Activated naive CD8-positive, alpha-beta T cell treated with anti-CD3 and anti-CD28 coated beads, Interleukin-2, amount 10 ng/mL, durations not matched to agents 7 days and 5 days (primary cell): ENCODE data around the gene WWOX. TPM values are rescaled to one million over a fixed set of nuclear protein-coding genes. Genes with fewer than 3 reads are reported as not detected.

Experiments used
- ATAC-seq: fragments of 150-1000 bp; cut with Tn5 transposase; one replicate; pipeline ENCODE4 v1.10.0; 2021; ENCODE audit warnings: low read depth, moderate library complexity
- POLR2A ChIA-PET: fragments of 350-600 bp; sonication (Branson Sonifier 250); formaldehyde crosslinking; loops from one replicate; lab custom pipeline; 2021; ENCODE audit warnings: antibody characterized with exemption; lab: Charles Lee
- DNase-seq: peaks from one replicate; pipeline ENCODE4 v3.0.0; 2021
- H3K27ac Mint-ChIP-seq: one replicate; pipeline ENCODE4 v1.8.0; 2022; ENCODE audit warnings: mild to moderate bottlenecking, mixed read lengths
- H3K27me3 Mint-ChIP-seq: one replicate; pipeline ENCODE4 v1.8.0; 2022; ENCODE audit warnings: mild to moderate bottlenecking, moderate library complexity, mixed read lengths
- H3K36me3 Mint-ChIP-seq: one replicate; pipeline ENCODE4 v1.8.0; 2021; ENCODE audit warnings: mild to moderate bottlenecking, mixed read lengths
- H3K4me1 Mint-ChIP-seq: one replicate; pipeline ENCODE4 v1.8.0; 2021; ENCODE audit warnings: mixed read lengths
- H3K4me3 Mint-ChIP-seq: one replicate; pipeline ENCODE4 v1.8.0; 2022; ENCODE audit warnings: mild to moderate bottlenecking, moderate library complexity, mixed read lengths
- H3K9me3 Mint-ChIP-seq: one replicate; pipeline ENCODE4 v1.8.0; 2021; ENCODE audit warnings: mixed read lengths
- total RNA-seq, 2 experiments: library from RNA; stranded (reverse); gene quantifications; one replicate each; pipeline ENCODE4 v1.2.3, GENCODE V29; 2021

Gene WWOX
- total RNA-seq, 2 experiments from 2014 or later = 26.8 to 27.7 TPM

- Mint-ChIP-seq H3K36me3 (no peaks in the 10 kb centered on the region), H3K27me3 (no peaks in the 10 kb centered on the region), H3K27ac (no peak overlapping the region), H3K4me1 (no peaks in the 10 kb centered on the region), H3K4me3 (no peak overlapping the region), H3K9me3 (peaks cover 5% of the 10 kb centered on the region)
- DNase-seq (no peak), ATAC-seq (no peak)
- POLR2A ChIA-PET = no interaction called here
Observed at GRCh38 chr16:78290395-78290794, 190.9 kb downstream of the WWOX start.

- H3K9me3 Mint-ChIP-seq = peaks cover 5% of the 10 kb centered on the region
- DNase-seq = no peak
- H3K36me3 Mint-ChIP-seq = no peaks in the 10 kb centered on the region
- H3K4me3 Mint-ChIP-seq = no peak overlapping the region
- no peak overlapping the region for H3K27ac Mint-ChIP-seq
- H3K27me3 Mint-ChIP-seq = no peaks in the 10 kb centered on the region
- H3K4me1 Mint-ChIP-seq = no peaks in the 10 kb centered on the region
- POLR2A ChIA-PET = no interaction called here
- ATAC-seq = no peak
Observed at GRCh38 chr16:78290872-78291591, 191.6 kb downstream of the WWOX start.

GRCh38 chr16:78291604-78292003 lies 192.2 kb downstream of the WWOX start:
- ATAC-seq (no peak), DNase-seq (no peak)
- Mint-ChIP-seq H3K4me3 (no peak overlapping the region), H3K36me3 (no peaks in the 10 kb centered on the region), H3K9me3 (peaks cover 5% of the 10 kb centered on the region), H3K27ac (no peak overlapping the region), H3K4me1 (no peaks in the 10 kb centered on the region), H3K27me3 (no peaks in the 10 kb centered on the region)
- POLR2A ChIA-PET = no interaction called here

GRCh38 chr16:78292086-78292843 lies 192.8 kb downstream of the WWOX start:
- H3K4me1 Mint-ChIP-seq = no peaks in the 10 kb centered on the region
- no peaks in the 10 kb centered on the region for H3K36me3 Mint-ChIP-seq
- no peak for ATAC-seq
- DNase-seq = no peak
- POLR2A ChIA-PET = no interaction called here
- no peak overlapping the region for H3K4me3 Mint-ChIP-seq
- no peak overlapping the region for H3K27ac Mint-ChIP-seq
- no peaks in the 10 kb centered on the region for H3K27me3 Mint-ChIP-seq
- peaks cover 5% of the 10 kb centered on the region for H3K9me3 Mint-ChIP-seq

- Mint-ChIP-seq H3K36me3 (no peaks in the 10 kb centered on the region), H3K4me1 (no peaks in the 10 kb centered on the region), H3K4me3 (no peak overlapping the region), H3K27ac (no peak overlapping the region), H3K9me3 (peaks cover 7% of the 10 kb centered on the region), H3K27me3 (no peaks in the 10 kb centered on the region)
- DNase-seq (no peak), ATAC-seq (no peak)
- POLR2A ChIA-PET = no interaction called here
Observed at GRCh38 chr16:78292844-78293380, 193.5 kb downstream of the WWOX start.

- no peak for DNase-seq
- Mint-ChIP-seq H3K27ac (no peak overlapping the region), H3K4me1 (no peaks in the 10 kb centered on the region), H3K27me3 (no peaks in the 10 kb centered on the region), H3K9me3 (peaks cover 9% of the 10 kb centered on the region), H3K36me3 (no peaks in the 10 kb centered on the region), H3K4me3 (no peak overlapping the region)
- POLR2A ChIA-PET = no interaction called here
- no peak for ATAC-seq
Observed at GRCh38 chr16:78294538-78295225, 195.2 kb downstream of the WWOX start.

- POLR2A ChIA-PET = no interaction called here
- DNase-seq = no peak
- no peak for ATAC-seq
- Mint-ChIP-seq H3K4me1 (no peaks in the 10 kb centered on the region), H3K36me3 (no peaks in the 10 kb centered on the region), H3K4me3 (no peak overlapping the region), H3K27ac (no peak overlapping the region), H3K9me3 (peaks cover 11% of the 10 kb centered on the region), H3K27me3 (no peaks in the 10 kb centered on the region)
Observed at GRCh38 chr16:78297066-78297666, 197.7 kb downstream of the WWOX start.

GRCh38 chr16:78298986-78299385 lies 199.5 kb downstream of the WWOX start:
- POLR2A ChIA-PET = no interaction called here
- no peak for DNase-seq

GRCh38 chr16:78300469-78300868 lies 201.0 kb downstream of the WWOX start:
- Mint-ChIP-seq H3K4me3 (no peak overlapping the region), H3K4me1 (no peaks in the 10 kb centered on the region), H3K36me3 (no peaks in the 10 kb centered on the region), H3K27me3 (no peaks in the 10 kb centered on the region), H3K9me3 (peaks cover 8% of the 10 kb centered on the region), H3K27ac (no peak overlapping the region)
- POLR2A ChIA-PET = no interaction called here
- no peak for DNase-seq
- ATAC-seq = no peak

More at GRCh38 chr16:78298986-78299385, 199.5 kb downstream of the WWOX start:
- Mint-ChIP-seq H3K27me3 (no peaks in the 10 kb centered on the region), H3K4me3 (no peak overlapping the region), H3K4me1 (no peaks in the 10 kb centered on the region), H3K9me3 (peaks cover 9% of the 10 kb centered on the region), H3K27ac (no peak overlapping the region), H3K36me3 (no peaks in the 10 kb centered on the region)
- no peak for ATAC-seq

- Mint-ChIP-seq H3K27ac (no peak overlapping the region), H3K4me3 (no peak overlapping the region), H3K4me1 (no peaks in the 10 kb centered on the region), H3K27me3 (no peaks in the 10 kb centered on the region), H3K9me3 (peaks cover 3% of the 10 kb centered on the region), H3K36me3 (no peaks in the 10 kb centered on the region)
- ATAC-seq (no peak), DNase-seq (no peak)
- POLR2A ChIA-PET = no interaction called here
Observed at GRCh38 chr16:78303946-78304345, 204.5 kb downstream of the WWOX start.

GRCh38 chr16:78306361-78306760 lies 206.9 kb downstream of the WWOX start:
- Mint-ChIP-seq H3K27ac (no peak overlapping the region), H3K4me1 (peaks cover 3% of the 10 kb centered on the region), H3K4me3 (no peak overlapping the region), H3K36me3 (no peaks in the 10 kb centered on the region), H3K27me3 (no peaks in the 10 kb centered on the region), H3K9me3 (peaks cover 1% of the 10 kb centered on the region)
- ATAC-seq = no peak
- DNase-seq = no peak
- POLR2A ChIA-PET = no interaction called here

- Mint-ChIP-seq H3K27me3 (no peaks in the 10 kb centered on the region), H3K36me3 (no peaks in the 10 kb centered on the region), H3K9me3 (peaks cover 1% of the 10 kb centered on the region), H3K4me3 (no peak overlapping the region), H3K27ac (no peak overlapping the region), H3K4me1 (peaks cover 3% of the 10 kb centered on the region)
- ATAC-seq (no peak), DNase-seq (no peak)
- POLR2A ChIA-PET = no interaction called here
Observed at GRCh38 chr16:78307824-78308528, 208.5 kb downstream of the WWOX start.

- Mint-ChIP-seq H3K27ac (no peak overlapping the region), H3K4me3 (no peak overlapping the region), H3K27me3 (no peaks in the 10 kb centered on the region), H3K9me3 (peaks cover 1% of the 10 kb centered on the region), H3K4me1 (peaks cover 3% of the 10 kb centered on the region), H3K36me3 (no peaks in the 10 kb centered on the region)
- ATAC-seq (no peak), DNase-seq (no peak)
- POLR2A ChIA-PET = no interaction called here
Observed at GRCh38 chr16:78309763-78310162, 210.3 kb downstream of the WWOX start.
